HG02798 (cell line): Measurements from ENCODE around the gene GRIK4.

ENCODE experiments used
- ATAC-seq: cut with Tn5 transposase; IDR thresholded peaks from one replicate; pipeline ENCODE4 v1.9.1; 2021; ENCODE audit warnings: mild to moderate bottlenecking; ENCODE audit not compliant: unreplicated experiment, poor library complexity

GRIK4 gene

DNA sequence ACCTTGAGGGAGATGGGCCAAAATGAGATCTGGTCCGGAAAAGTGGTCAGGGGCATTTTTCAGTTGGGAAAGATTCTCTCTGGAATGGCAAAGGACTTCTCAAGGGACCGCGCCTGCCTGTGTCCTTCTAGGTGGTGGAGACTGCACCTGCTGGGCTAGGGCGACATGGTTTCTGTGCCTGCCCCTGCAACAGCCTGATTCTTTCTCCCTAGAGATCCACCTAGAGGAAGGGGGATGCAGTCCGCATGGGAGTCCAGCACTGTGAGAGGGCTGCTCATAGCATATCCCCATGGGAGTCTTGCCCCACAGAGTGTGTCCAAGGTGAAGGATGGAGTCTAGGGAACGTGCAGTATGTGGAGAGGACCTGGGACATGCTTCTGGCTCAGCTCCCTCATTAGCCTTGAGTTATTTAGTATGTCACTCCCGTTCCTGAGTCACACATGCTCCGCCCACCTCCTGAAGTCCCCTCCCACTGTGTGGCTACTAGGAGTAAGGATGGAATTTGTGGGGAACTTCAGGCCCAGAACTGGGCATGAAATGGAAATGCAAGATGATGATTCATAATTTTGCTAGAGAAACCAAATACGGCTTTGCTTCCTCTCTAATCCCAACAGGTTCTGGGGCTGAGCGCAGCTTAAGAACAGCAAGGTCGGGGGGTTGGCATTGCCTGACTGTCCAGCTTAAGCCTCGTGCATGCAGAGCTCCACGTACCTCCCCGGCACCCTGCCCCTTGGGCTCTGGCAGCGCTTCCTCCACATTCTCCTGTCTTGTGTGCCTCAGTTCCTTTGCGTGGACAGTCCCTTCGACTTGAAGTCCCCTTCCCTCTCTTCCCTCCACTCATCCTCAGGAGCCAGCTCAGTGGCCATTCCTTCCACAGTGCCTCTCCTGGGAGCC, 35.0 kb downstream of the GRIK4 start:
- no peak for ATAC-seq

DNA sequence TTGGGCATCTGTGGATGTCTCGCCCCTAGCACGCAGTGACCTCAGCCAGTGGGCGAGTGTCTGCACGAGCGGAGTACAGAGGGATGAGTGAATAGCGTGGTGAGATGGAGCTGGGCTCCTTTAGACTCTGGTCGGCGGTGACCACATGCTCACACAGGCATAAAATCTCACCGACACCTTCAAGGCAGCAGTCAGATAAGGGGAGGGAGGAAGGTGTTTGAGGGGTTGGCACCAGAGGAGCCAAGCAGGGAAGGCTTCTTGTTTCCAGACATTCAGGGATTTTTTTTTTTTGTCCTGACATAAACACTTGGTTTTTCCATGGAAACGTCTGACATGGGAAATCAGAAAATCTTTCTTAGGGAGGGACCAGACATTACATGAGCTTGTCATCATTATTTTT, 35.8 kb downstream of the GRIK4 start:
- ATAC-seq: no peak

DNA sequence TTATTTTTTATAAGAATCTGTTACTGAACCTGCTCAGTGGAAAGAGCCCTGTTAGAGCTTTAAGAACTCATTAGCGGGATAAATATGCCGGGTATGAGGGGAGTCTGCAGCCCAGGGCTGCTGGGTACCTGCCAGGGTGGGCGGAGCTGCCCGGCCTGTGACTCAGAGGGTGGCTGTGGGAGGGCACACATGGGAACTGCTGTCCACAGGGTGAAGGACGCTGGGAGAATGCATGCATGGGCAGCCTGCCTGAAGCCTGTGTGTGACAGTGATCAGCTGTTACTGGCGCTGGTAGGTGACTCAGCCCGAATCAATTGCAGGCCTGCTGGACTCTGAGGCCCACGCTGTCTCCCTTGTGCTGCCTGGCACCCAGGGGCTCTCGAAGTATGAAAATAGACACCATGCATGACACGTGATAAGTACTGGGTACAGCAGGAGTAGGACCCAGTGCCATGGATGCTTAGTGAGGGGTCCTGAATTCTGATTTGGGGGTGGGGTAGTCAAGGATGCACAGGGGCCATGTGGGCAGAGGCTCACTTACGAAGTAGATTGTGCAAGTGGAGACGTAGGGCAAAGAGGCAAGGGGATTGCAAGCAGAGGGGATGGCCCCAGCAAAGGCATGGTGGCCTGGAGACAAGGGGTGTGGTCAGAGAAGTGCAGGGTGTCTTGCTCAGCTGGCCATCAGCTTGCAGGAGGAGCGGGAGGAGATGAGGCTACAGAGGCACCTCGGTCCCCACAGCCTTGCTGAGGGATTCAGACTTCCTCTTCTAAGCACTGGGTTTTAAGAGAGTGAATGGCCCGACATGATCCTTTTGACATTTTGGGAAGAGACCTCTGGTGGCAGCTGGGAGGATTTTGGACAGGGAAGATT, 36.5 kb downstream of the GRIK4 start:
- ATAC-seq: no peak

- ATAC-seq: no peak
Measured at GRCh38 chr11:120548682-120549209, 37.2 kb downstream of the GRIK4 start.

DNA sequence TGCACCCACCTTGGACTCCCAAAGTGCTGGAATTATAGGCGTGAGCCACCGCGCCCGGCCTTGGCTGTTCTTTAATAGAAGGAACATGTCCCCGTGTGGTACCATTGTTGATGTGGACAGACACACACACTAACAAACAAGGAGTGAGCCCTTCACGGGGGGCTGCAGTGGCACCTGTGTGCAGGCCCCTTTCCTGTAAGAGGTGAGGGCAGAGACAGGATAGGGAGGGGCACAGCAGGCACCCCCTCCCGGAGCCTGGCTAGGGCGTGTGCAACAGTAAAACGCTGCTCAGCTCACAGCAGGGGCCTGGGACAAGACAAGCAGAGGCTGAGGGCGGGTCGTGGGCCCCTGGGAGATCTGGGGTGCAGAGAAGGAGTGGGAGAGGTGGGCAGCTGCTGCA, 37.8 kb downstream of the GRIK4 start:
- no peak for ATAC-seq

GRCh38 chr11:120550007-120550406, 38.5 kb downstream of the GRIK4 start:
- ATAC-seq: no peak

GRCh38 chr11:120551191-120551590, 39.6 kb downstream of the GRIK4 start:
- ATAC-seq: no peak

- ATAC-seq: no peak
Measured at GRCh38 chr11:120554766-120555432, 43.4 kb downstream of the GRIK4 start.

DNA sequence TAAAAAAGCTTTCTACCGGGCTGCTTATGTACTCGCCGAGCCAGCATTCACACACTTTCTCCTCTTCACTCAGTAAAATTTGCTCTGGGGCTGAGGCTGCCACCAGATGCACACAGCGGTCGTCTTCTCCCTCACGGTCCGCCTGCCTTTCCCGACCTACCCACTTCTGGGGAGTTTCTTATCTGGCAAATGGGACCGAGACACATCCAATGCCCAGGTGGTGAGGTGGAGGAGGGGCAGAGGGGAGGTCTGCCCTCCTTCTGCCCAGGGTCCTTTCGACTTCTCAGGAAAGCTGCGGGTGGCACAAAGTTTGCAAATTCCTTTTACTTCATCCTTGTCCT, 43.9 kb downstream of the GRIK4 start:
- ATAC-seq: no peak

DNA sequence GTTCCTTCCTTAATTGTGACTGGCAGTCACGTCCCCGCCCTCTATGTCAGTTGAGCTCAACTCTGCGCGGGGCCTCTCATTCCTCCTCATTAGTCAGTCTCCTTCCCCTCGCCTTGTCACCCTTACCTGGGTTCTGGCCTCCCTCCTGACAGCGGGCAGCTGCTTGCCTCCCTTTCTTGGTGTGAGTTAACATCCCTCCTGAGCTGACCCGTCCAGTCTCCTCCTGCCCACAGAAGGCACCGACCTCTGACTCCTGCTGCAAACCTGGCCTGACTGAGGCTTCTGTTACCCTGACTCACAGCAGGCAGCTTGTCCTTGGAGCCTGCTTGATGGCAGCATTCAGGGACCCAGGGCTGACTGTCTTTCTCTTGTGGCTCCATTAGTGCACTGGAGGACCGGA, 45.2 kb downstream of the GRIK4 start:
- ATAC-seq: no peak

DNA sequence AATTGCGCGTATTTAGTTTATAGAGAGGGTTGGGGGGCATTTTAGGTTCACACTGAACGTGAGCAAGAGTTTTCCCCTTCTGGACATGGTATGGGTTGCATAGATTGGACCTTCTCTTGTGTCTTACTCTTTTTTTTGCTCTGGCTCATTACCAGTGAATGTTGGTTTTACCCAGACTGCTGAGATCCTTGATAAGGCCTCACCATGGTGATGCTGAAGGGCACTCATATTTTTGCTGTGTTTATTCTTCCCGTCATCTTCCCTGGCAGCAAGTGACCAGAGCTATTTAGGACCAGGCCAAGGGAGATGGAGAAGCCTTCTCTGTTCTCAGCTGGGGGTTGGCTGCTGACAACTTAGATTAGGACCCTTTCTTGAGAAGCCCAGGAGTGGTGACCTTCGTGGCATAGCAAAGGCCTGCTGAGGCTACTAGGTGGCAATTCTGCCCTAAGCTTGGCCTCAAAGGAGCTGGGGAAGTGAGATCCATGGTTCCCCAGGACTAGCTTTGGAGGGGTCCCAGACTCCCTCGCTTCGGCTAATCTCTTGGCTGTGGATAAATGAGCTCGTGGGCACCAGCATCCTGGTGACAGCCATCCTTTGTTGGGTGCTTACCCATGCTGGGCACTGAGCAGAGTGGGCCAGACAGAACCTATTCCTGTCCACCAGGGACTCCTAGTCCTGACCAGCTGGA, 47.3 kb downstream of the GRIK4 start:
- ATAC-seq: no peak

GRCh38 chr11:120561286-120561685, 49.7 kb downstream of the GRIK4 start:
- ATAC-seq: no peak

DNA sequence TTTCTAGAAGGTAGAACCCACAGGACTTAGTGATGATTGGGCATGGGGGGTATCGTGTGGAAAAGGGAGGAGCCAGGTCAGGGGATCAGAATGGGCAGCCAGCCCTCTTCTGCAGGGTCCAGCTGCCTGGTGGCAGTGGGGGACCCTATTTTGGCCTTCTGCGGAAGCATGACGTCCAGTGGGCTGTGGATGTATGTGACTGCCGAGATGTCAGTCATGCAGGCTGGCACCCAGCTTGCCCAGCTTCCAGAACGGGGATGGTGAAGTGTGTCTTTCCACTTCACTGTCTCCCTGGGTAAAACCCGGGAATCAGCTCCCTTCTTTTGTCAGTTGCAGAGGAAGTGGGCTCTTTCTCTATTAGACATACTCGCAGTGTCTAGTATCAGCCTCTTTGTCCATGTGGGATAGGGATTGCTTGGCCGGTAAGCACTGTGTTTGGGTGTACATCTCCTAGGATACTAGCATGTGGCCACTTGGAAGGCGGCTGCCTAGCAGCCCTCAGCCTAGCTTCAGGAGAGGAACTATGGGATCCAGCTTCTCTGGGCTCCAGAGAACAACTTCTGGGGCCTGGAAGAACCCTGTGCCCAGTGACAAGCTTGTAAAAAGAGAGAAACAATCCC, 51.4 kb downstream of the GRIK4 start:
- ATAC-seq: no peak

GRCh38 chr11:120563703-120564572, 52.4 kb downstream of the GRIK4 start:
- ATAC-seq: no peak

DNA sequence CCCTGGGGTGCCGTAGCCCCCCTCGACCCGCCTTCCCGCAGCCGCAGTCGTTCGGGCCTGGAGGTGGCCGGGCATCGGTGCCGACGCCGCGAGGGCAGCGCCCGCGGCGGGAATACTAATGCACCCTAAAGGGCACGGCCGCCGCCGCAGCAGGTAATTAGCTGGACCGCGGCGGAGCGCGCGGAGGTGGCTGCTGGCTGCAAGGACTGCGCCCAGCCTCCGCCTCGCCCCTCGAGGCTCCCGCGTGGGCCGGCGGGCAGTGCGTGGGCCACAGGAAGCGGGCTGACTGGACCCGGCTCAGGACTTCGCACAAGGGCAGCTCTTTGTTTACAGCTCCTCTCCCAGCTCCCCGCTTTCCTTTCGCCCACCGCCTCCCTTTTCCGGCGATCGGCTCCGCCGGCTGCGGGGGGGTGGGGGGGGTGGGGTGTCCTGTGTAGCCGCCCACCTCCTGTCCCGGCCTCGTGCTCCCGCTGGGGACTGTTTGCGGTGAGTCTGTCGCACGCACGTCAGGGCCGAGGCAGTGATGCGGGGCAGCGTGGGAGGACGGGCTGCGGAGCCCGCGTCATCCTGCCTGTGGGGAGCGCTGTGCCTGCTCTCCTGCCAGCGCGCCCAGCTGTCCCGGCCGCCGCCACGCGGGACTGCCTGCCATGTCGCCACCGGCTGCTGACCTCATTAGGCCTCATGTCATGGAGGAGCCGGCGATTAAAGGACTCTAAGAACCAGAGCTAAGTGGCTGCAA, 53.2 kb downstream of the GRIK4 start:
- peak; percentile 55 for ATAC-seq

GRCh38 chr11:120565466-120566155, 54.1 kb downstream of the GRIK4 start:
- ATAC-seq: no peak

- no peak for ATAC-seq
Measured at GRCh38 chr11:120566176-120566575, 54.6 kb downstream of the GRIK4 start.
